Measurements from ENCODE around the gene VPS13A.
"Not testable (repeated sequence)": the region's sequence is repeated elsewhere in the genome, so short reads cannot be mapped to it uniquely, and the experiment has no call there.

VPS13A gene

DNA sequence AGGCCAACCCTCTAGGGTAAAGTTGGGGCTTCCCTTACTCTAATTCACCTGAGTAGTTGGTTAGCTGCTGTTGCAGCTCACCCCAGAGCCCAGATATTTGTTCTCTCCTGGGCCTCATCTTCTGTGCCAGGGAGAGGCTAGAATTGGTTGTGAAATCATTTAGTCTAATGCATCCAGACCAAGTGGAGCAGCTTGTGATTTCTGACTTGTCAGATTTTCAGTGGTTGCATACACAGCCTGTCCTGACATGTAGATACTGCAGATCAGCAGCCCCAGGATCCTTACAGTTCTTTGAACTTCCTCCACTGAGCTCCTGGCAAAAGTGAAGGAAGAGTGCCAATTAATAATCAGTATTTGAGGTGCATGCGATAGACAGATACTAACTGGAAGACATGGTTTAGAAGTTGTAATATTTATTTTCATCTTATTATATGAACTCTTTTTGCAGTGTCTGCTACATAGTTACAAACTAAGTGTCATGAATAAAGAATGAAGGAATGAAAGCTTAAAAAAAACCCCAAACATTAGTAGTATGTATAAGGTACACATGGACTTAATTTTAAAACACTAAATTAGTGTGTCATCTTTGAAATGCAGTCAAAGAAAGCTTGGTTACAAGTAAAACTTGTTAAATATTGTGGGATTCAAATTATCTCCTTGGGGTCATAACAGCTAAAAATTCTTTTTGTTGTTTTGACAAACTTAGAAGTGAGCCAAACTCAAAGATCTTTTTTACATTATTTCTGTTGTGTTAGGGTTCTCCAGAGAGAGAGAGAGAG lies 128.5 kb downstream of the VPS13A start:
- DNase-seq: no peak

DNA sequence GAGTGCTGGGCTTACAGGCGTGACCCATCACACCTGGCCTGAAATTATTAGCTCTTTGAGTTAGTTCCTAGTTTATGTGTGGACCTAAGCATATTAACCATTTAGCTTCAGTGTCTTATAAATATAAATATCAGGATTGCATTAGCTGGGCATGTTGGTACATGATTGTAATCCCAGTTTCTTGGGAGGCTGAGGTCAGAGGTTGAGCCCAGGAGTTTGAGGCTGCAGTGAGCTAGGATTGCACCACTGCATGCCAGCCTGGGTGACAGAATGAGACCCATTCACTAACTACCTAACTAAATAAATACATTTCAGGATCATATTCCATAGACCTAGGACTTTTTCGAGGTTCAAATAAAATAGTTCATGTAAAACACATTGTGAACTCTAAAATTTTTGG lies 129.8 kb downstream of the VPS13A start:
- DNase-seq: no peak

DNA sequence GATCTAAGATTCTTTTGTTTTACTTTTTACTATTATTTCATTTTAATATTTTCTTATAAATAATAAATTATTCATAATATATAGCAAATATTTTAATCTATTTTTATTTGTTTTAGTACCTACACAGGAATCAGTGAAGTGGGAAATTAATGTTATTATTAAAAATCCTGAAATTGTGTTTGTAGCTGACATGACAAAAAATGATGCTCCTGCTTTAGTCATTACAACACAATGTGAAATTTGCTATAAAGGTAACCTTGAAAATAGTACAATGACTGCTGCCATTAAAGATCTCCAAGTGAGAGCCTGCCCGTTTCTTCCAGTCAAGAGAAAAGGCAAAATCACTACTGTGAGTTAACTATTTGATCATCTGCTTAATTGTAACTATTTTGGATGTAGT lies 138.7 kb downstream of the VPS13A start:
- DNase-seq: no peak

DNA sequence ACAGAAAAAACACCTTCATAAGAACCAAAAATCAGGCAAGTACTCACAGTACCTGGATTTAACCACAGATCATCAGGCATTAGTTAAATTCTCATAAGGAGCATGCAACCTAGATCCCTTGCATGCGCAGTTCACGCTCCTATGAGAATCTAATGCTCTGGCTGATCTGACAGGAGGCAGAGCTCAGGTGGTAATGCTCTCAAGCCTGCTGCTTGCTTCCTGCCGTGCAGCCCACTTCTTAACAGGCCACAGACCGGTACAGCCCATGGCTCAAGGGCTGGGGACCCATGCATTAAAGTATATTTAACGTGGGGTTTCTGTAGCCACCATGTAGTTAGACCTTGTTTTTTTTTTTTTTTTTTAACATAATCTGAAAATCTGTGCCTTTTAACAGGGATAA lies 147.7 kb downstream of the VPS13A start:
- DNase-seq: no peak

DNA sequence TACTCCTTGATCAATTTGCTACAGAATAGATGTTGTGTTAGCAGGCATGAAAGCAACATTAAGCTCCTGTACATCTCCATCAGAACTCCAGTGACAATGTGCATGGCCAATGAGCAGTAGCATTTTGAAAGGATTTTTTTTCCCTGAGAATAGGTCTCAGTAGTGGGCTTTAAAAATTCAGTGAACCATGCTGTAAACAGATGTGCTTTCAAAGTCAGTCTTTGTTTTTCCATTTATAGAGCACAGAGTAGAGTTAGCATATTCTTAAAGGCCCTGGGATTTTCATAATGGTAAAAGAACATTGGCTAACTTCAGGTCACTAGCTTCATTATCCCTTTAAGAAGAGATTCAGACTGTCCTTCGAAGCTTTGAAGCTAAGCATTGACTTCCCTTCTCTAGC lies 150.8 kb downstream of the VPS13A start:
- DNase-seq: no peak

DNA sequence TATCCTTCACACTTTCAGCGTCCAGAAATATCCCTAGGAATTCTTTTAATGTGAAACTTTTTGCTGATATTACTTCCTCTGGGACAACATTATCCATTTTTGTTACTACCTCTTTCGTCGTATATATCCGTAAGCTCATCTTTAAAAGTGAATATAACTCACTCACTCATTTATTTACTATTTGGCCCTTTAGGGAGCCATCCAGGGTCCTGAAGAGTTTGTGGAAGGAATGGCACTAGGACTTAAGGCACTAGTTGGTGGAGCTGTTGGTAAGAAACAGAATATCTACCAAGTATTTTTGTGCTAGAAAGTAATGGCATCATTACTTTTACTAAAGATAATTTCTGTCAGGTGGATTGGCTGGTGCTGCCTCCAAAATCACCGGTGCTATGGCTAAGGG lies 192.7 kb downstream of the VPS13A start:
- DNase-seq: no peak

DNA sequence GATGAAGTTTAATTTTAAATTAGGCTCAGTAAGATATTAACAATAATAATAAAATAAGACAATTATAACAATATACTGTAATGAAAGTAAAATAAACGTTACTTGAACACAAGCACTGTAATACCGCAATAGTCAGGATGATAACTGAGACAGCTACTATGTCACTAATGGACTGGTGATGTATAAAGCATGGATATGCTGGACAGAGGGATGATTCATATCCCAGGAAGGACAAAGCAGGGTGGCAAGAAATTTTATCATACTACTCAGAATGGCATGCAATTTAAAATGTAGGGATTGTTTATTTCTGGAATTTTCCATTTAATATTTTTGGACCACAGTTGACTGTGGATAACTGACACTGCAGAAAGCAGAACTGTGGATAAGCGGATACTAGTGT lies 196.9 kb downstream of the VPS13A start:
- DNase-seq: no peak

DNA sequence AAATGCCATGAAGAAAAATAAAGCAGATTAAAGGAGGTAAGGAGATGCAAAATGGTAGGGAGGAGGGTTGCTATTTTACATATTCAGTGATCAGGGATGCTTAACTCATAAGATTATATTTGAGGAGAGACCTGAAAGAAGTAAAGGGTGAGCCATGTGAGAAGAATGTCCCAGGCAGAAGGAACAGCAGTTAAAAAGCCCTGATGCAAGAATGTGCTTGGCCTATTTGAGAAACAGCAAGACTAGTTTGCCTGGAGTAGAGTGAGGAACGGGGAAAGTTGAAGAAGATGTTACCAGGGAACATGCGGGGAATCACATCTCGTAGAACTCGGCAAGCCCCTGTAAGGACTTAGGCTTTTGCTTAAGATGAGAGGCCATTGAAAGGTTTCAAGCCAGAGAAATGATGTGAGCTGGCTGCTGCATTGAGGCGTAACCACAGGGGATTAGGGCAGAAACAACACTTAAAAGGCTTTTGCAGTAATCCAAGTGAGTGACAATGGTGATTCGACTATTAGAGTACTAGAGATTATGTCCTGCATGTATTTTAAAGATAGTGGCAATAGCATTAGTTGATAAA lies 198.7 kb downstream of the VPS13A start:
- DNase-seq: no peak

DNA sequence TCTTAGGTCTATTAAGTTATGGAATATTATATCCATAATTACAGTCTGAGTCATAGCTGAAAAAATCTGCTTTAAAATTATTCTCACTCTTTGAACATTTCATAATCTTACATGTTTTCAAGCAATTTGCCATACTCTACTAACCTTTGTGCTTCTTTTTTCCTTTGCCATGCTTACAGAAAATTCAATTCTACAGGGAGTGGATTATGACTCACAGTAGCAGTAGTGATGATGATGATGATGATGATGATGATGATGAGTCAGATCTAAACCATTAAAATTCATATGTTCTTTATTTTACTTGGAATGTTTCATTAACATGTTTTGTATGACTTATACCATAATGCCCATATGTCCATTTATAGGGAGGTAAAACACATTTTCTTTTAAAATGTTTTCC lies 207.1 kb downstream of the VPS13A start:
- no peak for DNase-seq

DNA sequence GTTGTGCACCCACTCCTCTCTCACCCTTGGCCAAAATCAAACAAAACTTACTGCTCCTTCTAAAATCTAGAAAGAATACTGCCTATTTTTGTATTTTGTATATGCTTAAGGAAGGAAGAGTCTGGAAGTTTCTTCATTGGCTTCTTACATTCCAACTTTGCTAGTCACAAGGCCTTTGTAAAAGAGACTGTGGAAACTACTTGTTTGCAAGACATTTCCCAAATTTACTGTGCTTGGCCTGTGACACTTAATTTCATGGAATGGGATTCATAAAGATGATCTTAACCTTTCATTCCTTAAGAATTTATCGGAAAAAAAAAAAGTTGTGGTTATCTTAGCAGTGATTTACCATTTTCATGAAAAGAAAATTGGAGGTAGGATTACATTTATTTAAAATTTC lies 208.9 kb downstream of the VPS13A start:
- DNase-seq: no peak

DNA sequence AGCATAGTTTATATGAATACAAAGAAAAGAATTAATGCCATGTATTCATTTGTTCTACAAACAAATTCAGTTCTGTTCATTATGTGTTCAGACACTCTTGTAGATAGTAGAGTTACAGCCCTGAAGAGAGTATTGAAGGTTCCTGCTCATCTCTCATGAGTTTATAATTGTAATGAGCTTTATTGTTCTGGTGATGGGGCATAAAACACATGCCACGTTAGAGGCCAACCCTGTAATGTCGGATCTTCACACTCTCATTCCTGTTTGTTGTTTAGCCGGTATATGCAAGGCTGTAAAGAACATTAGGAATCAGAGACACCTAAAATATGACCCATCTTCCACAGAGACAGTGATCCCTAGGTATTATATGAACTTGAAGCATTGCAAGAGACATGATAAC lies 214.5 kb downstream of the VPS13A start:
- no peak for DNase-seq

DNA sequence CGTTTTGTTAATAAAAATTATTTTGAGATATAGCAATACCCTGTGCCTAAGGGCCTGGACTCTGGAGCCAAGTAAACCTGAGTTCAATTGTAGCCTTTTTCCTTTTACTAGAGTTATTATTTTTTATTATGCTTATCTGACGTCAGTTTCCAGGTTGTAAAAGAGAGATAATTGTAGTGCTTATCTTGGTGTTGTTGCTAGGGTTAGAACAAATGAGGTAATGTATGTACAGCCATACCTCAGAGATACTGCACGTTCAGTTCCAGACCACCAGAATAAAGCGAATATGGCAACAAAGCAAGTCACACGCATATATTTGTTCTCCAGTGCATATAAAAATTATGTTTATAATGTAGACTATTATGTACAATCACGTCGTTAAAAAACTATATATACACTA lies 215.0 kb downstream of the VPS13A start:
- no peak for DNase-seq

DNA sequence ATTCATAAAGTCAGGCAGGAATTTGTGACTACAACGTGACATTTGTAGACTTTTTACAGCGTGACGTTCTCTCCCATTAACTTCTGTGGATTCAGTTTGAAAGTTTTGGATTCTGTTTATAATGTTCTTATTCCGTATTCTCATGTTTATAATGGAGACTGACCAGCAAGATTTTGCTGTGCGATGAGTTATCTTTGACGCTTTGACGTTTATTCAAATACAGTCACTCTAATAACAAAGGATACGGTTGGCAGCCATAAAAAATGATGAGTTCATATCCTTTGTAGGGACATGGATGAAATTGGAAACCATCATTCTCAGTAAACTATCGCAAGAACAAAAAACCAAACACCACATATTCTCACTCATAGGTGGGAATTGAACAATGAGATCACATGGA lies 221.2 kb downstream of the VPS13A start:
- DNase-seq: not testable (repeated sequence)

DNA sequence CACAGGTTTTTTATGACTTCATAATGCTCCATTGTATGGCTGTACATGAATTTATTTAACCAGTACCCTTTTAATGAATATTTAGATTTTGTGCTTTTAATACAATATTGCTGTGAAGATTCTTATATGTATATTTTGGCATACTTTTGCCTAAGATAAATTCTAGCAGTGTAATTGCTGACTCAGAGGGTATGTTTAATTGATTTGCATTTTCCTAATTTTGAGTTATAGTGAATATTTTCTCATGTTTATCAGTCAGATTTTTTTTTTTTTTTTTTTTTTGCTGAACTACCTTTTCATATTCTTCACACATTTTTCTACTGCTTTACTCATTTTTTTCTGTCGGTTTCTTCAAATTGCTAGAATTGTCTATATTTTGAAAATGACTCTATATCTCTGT lies 222.6 kb downstream of the VPS13A start:
- DNase-seq: no peak

DNA sequence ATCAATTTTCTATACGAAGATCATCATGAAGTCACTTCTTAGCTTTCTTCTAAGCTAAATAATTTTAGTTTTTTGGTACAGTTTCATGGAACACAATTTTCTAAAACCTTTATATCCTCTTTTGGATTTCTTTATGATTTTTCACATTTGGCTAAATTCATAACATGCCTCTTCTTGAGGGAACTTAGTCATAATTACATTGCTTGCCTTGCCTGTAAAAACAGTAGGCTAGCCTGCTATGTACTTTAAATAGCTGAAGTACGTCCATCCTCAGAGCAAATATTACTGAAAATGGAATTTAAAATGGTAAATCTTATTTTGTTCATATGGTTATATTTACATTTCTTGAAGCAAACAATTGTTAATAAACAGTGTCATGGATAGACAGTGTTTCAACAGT lies 225.0 kb downstream of the VPS13A start:
- no peak for DNase-seq

DNA sequence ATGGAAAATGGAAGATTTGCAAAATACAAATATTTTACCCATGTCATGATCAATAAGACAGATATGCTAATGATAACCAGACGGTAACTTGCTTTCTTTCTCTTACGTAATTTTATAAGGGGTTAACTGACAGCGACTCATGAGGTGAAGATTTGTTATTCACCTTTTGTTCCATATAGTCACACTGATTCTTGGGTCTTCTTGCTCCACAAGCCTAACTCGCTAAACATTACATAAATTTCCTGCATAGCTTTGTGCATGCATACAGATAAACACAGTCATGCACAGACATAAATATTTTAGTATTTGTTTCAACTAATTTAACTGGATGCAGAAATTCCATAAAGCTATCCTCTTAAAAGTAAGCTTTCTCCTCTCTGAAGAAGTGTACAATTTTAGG lies 225.9 kb downstream of the VPS13A start:
- no peak for DNase-seq

DNA sequence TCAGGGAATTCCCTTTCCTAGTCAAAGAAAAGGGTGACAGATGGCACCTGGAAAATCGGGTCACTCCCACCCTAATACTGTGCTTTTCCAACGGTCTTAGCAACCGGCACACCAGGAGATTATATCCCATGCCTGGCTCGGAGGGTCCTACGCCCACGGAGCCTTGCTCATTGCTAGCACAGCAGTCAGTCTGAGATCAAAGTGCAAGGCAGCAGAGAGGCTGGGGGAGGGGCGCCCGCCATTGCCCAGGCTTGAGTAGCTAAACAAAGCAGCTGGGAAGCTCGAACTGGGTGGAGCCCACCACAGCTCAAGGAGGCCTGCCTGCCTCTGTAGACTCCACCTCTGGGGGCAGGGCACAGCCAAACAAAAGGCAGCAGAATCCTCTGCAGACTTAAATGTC lies 231.2 kb downstream of the VPS13A start:
- not testable (repeated sequence) for DNase-seq

DNA sequence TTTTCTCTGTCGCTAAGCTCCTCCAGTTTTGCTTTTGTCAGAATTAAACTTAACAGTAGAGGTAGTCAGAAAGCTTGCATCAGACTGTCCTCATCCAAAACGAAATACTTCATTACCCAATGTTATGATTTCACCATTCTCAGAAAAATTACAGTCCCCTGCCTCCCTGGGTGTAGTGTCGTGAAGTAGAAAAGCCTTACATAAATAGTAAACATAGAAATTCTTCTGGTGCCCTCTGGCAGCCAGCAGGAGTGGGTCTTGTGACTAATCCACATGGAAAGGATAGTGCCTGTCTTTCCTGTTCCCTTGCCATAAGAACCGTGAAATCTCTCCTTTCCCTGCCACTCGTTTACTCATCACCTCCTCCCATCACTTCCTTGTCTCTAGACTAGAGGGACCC lies 240.2 kb downstream of the VPS13A start:
- DNase-seq: no peak

DNA sequence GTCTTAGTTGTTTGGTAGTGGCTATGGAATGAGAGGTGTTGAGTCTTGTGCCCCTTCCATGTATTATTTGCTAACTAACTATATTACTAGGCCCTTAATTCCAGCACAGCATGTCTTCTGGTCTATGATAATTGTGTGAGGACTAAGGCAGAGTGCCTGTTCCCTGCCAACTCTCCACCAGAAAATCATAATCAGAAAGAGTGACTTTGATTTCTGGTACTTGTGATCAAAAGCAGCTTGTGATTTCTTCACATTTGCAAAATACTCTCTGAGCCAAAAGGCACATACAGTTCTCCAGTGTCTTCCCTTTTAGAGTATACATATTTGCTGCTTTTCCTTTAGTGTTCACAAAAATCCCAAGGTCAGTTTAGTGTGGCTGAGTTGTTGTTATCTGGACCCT lies 240.9 kb downstream of the VPS13A start:
- DNase-seq: no peak

DNA sequence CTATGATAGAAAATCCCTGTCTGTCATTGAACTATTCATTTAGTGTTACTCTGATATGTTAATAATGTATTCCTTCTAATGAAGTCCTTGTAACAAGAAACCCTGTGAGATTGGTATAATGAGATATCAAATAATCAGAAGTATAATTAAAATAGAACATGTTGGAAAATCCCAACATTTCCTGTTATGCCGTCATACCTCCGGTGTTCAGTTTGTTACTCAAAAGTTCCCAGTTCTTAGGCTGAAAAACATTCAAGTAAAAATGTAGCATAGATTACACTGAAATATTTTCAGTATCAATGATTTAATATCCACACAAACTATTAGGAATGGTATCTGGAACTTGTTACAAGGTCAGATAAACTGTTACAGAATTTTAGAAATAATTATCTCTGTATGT lies 243.3 kb downstream of the VPS13A start:
- DNase-seq: no peak

DNA sequence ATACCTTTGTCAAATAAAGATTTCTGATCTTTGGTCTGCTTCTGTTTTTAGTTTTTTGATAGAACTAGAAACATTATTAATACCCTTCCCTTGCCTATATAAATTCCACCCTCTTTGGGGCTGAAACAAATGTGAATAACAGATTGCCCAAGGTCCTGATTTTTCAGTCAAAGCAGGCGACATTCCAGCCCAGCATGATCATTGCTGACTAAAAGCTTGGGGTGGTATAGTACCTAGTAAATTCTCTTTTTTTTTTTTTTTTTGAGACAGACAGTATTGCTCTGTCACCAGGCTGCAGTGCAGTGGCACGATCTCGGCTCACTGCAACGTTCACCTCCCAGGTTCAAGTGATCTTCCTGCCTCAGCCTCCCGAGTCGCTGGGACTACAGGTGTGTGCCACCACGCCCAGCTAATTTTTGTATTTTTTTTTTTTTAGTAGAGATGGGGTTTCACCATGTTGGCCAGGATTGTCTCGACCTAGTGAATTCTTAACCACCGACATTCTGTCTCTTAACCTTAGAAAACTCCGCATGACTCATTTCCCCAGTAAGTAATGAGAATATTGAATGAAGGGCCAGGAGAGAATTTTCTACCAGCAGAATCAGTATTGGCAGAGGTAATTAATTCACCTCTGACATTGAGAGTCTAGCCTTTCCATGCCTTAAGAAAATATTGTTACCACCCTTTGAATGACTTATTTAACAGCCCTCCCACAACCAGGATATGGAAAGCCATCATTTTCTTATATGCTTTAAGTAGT lies 244.4 kb downstream of the VPS13A start:
- DNase-seq: no peak

DNA sequence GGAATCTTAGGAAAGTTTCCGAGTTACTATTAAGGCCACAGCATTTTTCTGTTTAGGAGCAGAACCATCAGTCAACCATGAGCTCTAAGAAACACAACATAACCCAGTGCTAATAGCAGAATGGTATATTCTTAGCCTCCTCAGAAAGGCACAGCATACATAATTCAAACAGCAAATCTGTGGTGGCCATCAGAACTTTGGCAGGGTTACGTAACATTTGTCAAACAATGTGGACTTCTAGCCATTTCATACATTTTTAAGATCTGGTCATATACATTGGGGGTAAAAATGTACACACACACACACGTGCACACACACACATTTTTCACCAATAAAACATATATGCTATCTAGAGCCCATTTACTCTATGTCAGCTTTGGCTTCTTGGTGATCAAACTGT lies 245.6 kb downstream of the VPS13A start:
- DNase-seq: no peak

DNA sequence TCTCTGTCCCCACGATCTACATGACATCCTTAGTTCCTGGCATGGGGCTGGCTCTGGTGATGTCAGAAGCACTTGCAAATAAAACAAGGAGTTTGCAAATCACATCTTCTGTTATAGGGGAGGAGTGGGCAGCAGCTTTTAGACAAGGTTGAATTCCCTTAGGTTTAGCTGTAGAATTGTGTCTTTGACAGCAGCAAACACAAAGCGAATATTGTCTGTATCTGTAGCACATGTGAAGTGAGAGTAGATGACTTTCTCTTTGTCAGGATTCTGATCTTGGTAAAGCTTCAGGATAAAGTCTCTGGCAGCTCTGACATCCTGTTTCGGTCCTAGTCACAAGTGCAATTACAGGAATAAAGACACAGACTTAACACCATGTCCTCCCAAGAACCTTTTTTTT lies 246.5 kb downstream of the VPS13A start:
- DNase-seq: no peak

DNA sequence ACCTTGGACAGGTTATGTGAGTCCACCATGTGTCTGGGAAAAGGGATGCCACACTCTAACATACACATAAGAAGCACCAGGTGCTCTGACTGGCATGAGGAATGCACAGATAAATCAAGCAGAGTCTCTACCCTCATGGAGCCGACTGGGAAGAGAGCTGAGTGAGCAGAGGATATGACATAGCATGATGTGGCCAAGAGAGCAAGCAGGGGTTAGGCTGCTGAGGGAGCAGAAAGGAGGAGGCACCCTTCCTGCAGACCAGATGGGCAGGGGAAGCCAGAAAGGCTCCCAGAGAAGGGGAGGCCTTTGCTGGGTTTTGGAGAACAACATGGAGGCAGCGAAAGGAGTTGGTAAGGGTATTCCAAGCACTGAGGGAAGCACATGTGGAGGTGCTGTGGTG lies 247.7 kb downstream of the VPS13A start:
- DNase-seq: no peak
